Activated T-cell treated with anti-CD3 and anti-CD28 coated beads, Interleukin-2, amount 50 U/mL, for 1 hour (primary cell): Measurements from ENCODE around the gene KBTBD12.

Experiments used
- DNase-seq: peaks from one replicate; pipeline ENCODE4 v3.0.0-alpha.2; 2020

The KBTBD12 gene

GRCh38 chr3:128021768-128022372 is 106.8 kb downstream of the KBTBD12 start:
- no peak for DNase-seq

- DNase-seq = no peak
Observed at GRCh38 chr3:128033102-128033501, 118.1 kb downstream of the KBTBD12 start.

- no peak for DNase-seq
Observed at GRCh38 chr3:128036119-128036518, 121.1 kb downstream of the KBTBD12 start.
